Lower leg skin (tissue), 4 donors: ENCODE measurements around the gene ORC6. TPM values are rescaled to one million over a fixed set of nuclear protein-coding genes. Genes with fewer than 3 reads are reported as not detected.
A peak's percentile ranks its signal among the peaks of the same experiment; 100 is the strongest.

Source experiments
- DNase-seq, 2 donors: peaks; one replicate each; pipeline ENCODE4 v3.0.0-alpha.2; 2019; ENCODE audit warnings: low spot score in 2 of 2
- H3K4me3 ChIP-seq: fragments of 200-600 bp; sonication (generic); 2 replicates; pipeline ENCODE4 v1.5.1; 2017; ENCODE audit warnings: mild to moderate bottlenecking, low read depth; ENCODE audit not compliant: poor library complexity, severe bottlenecking
- POLR2A ChIP-seq, 2 donors: fragments of 450-650 bp; IDR thresholded peaks; one replicate each; pipeline ENCODE4 v1.6.1; 2016 to 2017; ENCODE audit warnings: antibody characterized with exemption in 2 of 2, mild to moderate bottlenecking in 1 of 2, moderate library complexity in 1 of 2
- WGBS, 2 donors: methylation state at CpG; one replicate each; pipeline ENCODE4 v1.1.5; 2018; 5-methylcytosine and 5-hydroxymethylcytosine counted together
- intact Hi-C: fragments of 100-400 bp; cut with DNase I; formaldehyde crosslinking; loops from one replicate; pipeline ENCODE4 v1.15.0; 2023; ENCODE audit warnings: low total_unique reads
- total RNA-seq, 4 donors: library from RNA; depleted of rRNA; stranded (reverse); fragments of >200 nt; gene quantifications; one replicate each; pipeline ENCODE4 v1.1.0, GENCODE V29; 2016
- TF ChIP-seq, protein P1 (sequence below), 3 donors: fragments of 450-650 bp; IDR thresholded peaks; one replicate each; pipeline ENCODE4 v1.5.1; 2016; ENCODE audit warnings: antibody characterized with exemption in 3 of 3, mild to moderate bottlenecking in 3 of 3, moderate library complexity in 2 of 3

ORC6 gene
- total RNA-seq, 4 donors from 2014 or later: 0.49 to 1.5 (median 1.2) TPM; not detected in 1

DNA sequence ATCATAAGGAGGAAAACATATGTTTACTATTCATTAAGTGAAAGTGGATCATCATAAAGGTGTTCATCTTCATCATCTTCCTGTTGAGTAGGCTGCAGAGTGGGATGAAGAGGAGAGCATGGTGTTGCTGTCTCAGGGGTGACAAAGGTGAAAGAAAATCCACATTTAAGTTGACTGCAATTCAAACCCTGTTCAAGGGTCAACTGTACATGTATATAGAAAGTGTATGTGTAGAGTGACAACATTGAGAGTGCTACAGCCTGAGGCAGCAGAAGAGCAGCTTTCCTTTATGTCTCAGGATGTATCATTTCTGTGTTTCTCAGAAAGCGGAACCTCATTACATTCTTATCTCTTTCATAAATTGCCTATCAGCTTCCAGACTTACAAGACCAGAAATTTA lies 17.2 kb downstream of the ORC6 start:
- WGBS, 2 donors: 0% methylated on average over 1 of the region's 1 CpG
- H3K4me3 ChIP-seq: no peak overlapping the region
- intact Hi-C loops: no loop called here
- DNase-seq: no peak
- no peak for TF ChIP-seq POLR2A (IDR thresholded peaks at IDR 0.05)
- TF ChIP-seq, protein P1, sequence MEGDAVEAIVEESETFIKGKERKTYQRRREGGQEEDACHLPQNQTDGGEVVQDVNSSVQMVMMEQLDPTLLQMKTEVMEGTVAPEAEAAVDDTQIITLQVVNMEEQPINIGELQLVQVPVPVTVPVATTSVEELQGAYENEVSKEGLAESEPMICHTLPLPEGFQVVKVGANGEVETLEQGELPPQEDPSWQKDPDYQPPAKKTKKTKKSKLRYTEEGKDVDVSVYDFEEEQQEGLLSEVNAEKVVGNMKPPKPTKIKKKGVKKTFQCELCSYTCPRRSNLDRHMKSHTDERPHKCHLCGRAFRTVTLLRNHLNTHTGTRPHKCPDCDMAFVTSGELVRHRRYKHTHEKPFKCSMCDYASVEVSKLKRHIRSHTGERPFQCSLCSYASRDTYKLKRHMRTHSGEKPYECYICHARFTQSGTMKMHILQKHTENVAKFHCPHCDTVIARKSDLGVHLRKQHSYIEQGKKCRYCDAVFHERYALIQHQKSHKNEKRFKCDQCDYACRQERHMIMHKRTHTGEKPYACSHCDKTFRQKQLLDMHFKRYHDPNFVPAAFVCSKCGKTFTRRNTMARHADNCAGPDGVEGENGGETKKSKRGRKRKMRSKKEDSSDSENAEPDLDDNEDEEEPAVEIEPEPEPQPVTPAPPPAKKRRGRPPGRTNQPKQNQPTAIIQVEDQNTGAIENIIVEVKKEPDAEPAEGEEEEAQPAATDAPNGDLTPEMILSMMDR (IDR thresholded peaks at IDR 0.05): no peak

DNA sequence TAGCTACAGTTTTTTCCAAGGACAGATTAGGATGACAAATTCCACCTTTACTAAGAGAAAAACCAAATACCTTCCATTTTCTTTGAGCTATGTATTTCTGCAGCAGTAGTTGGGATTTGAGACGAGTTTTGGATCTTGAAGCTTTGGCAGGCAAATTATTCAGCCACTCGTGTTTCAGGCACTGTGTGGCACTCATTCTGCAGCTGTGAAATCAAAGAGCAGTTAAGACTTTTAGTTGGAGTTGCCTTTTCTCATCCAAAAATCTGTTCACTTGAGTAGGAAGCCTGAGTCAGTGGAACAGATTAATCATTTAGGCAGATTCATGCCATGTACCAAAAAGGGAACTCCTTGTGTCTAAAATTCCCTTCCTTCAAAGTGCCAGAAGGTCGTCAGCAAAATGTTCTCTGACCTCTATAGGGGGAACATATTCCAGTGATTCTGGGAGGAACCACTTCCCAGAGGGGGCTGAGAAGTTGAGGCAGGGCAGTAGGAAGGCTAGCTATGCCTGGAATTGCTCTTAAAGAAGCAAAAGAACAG lies 20.1 kb downstream of the ORC6 start:
- no peak for DNase-seq
- H3K4me3 ChIP-seq: no peak overlapping the region
- no peak for TF ChIP-seq POLR2A (IDR thresholded peaks at IDR 0.05)
- TF ChIP-seq, protein P1 (IDR thresholded peaks at IDR 0.05): no peak
- WGBS, 2 donors: 37 to 41% methylated on average over 3 of the region's 3 CpGs
- intact Hi-C loops: no loop called here

DNA sequence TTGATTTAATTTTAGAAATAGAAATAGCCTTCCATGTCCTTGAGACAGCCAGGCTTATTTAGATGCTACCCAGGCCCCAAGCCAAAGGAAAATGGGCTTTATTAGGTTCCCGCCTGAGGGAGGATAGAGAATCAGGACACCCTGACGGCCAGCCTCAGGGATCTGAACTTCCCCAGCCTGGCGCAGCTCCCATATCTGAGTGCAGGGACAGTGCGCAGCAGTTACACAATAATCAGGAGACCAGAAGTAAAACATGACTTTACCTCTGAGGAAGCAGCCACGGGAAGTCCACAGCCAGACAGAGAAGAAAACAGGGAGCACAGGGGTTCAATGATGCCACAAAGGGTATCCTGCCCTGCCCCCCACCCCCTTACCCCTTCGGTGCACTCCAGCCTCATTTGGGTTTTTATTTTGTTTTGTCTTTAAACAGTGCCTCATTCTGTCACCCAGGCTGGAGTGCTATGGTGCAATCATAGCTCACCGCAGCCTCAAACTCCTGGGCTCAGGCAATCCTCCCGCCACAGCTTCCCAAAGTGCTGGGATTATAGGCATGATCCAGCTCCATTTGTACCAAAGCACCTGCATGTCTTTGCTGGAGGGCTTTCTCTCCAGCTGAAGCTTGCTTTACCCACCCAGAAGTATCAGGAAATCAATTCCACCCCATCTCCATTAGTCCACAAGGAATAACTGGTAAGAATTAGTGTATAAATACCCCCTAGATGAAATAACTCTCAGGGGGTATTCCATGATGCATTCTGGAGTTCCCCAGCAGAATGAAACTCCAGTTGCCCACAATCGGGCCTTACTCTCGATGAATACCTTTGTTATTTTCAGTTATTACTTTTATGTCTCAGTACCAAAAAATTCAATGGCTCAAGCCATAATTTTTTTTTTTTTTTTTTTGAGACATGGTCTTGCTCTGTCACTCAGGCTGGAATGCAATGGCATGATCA lies 21.9 kb downstream of the ORC6 start:
- H3K4me3 ChIP-seq: no peak overlapping the region
- 72 to 75% methylated on average over 10 of the region's 10 CpGs for WGBS, 2 donors
- TF ChIP-seq, protein P1 (IDR thresholded peaks at IDR 0.05): no peak
- no peak for TF ChIP-seq POLR2A (IDR thresholded peaks at IDR 0.05)
- intact Hi-C loops: no loop called here
- DNase-seq: peak in 1 of 2 donors; percentile 23

DNA sequence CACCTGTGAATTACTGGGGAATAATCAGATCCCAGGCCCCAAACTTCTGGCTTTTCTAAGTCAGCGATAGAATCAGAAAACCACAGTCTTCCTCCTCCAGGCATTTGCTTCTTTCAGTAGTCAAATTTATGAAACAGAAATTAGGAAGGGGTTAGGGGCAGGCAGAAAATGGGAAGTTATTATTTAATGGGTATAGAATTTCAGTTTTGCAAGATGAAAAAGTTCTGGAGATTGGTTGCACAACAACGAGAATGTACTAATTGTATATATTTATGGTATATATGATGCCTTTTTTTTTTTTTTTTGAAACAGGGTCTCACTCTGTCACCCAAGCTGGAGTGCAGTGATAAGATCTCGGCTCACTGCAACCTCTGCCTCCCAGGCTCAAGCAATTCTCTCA lies 23.5 kb downstream of the ORC6 start:
- no peak overlapping the region for H3K4me3 ChIP-seq
- 79 to 81% methylated on average over 3 of the region's 3 CpGs for WGBS, 2 donors
- TF ChIP-seq, protein P1 (IDR thresholded peaks at IDR 0.05): no peak
- TF ChIP-seq POLR2A (IDR thresholded peaks at IDR 0.05): no peak
- DNase-seq: no peak
- intact Hi-C loops: no loop called here

DNA sequence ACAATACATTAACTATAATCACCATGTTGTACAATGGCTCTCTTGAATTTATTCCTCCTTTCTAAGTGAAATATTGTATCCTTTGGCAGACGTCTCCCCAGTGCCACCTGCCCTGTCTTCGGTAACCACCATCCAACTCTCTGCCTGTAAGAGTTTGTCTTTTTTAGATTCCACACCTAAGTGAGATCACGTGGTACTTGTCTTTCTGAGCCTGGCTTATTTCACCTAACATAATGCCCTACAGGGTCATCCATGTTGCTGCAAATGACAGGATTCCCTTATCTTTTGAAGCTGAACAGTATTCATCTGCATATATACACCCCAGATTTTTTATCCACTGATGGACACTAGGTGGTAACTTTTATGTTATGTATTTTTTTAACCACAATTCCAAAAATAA lies 24.2 kb downstream of the ORC6 start:
- WGBS, 2 donors: 71 to 81% methylated on average over 3 of the region's 3 CpGs
- no peak overlapping the region for H3K4me3 ChIP-seq
- TF ChIP-seq, protein P1 (IDR thresholded peaks at IDR 0.05): no peak
- no peak for TF ChIP-seq POLR2A (IDR thresholded peaks at IDR 0.05)
- intact Hi-C loops: no loop called here
- no peak for DNase-seq
